Suppressor macrophage treated with lipopolysaccharide for 1 hour (primary cell): Measurements from ENCODE around the gene SEC14L6.
"Not testable (repeated sequence)": the region's sequence is repeated elsewhere in the genome, so short reads cannot be mapped to it uniquely, and the experiment has no call there.

Experiments
- DNase-seq, 3 donors: peaks; one replicate each; pipeline ENCODE4 v3.0.0-alpha.2; 2020 to 2022

The SEC14L6 gene

DNA sequence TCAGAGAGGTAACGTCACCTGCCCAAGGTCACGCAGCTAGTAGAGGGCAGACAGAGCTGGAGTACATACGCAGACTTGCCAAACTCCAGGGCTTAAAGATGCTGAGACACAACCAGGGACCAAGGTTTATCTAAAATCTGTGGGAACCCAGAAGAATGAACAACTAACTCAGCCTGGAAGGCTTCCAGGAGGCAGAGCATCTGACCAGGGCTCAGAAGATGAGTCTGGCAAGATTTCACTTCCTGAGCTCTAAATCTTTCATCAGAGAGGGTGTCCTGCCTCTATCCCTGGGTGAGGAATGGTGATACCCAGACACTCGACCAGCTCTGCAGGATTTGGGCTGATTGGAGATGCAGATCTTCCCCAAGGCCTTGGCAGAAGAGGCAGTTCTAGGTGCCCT, 18.8 kb upstream of the SEC14L6 start:
- no peak for DNase-seq

GRCh38 chr22:30564761-30565119, 18.2 kb upstream of the SEC14L6 start:
- DNase-seq, result no peak

DNA sequence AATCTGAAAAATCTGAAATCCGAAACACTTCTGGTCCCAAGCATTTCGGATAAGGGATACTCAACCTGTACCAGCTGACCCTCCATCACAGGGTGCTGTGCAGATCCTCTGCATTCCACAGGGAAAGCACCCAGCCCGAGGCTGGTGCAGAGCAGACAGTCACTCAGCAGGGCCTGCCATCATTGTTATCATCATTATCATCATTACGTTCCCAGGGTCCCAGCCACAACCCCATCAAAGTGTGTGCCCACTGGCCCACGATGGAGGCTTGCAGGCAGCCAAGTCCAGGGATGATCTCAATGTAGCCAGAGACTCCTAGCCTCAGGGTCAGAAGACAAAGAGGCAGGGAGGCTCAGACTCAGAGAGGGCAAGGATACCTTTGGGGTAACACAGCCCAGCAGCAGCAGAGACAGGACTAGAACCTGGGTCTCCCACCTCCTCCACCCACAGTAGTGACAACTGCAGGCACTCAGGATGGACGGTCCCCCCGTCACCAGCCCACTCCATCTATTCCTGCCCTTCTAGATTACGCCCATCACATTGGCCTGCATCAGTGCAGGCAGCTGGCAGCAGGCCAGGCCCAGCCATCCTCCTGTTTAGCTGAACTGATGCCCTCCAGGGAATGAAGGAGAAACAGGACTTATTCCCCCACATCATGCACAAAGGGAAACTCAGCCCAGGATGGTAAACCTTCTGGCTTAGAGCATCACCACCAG, 17.7 kb upstream of the SEC14L6 start:
- DNase-seq, result no peak

DNA sequence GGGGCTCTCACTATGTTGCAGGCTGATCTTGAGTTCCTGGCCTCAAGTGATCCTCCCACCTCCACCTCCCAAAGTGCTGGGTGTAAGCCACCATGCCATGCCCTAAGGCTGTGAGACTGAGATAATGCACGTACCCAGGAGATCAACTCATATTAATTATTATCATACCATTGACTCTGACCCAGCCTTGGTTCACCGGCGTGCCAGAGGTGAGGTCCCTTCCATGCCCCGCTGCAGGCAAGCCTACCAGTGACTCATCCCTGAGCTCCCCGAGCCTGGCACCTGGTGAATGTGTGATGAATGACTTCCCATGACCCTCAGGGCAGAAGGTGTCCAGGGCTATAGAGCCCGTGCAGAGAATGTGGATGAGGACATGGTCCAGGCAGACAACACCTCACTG, 15.8 kb upstream of the SEC14L6 start:
- no peak for DNase-seq

DNA sequence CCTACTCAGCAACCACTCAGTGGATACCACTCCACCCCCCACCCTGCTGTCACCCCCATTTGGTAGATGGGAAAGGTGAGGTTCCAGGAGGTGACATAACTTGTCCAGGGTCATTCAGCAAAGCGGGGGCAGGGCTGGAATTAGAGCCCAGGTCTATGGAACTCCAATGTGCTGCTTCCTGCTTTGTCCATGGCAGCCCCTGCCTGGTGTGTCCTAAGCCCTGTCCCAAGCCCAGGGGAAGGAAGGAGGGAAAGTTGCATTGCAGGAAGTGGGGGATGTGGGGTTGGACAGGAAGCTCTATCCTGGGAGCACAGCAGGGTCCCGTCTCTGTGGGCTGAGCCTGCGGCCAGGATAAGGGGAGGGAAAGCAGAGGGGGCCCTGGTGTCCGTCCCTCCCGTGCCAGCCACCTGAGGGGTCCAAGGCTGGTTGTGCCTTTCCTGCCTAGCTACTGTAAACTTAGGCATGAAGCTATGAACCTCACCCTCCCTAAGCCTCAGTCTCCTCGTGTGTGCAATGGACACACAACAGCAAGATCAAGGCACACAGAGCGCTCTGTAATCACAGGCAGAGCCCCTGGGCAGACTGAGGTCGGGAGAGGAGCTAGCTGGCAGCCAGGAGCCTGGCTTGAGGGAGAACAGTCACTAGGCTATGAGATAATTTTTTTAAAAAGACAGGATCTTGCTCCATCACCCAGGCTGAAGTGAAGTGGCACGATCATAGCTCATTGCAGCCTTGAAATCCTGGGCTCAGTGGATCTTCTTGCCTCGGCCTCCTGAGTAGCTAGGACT, 15.1 kb upstream of the SEC14L6 start:
- DNase-seq, result no peak

DNA sequence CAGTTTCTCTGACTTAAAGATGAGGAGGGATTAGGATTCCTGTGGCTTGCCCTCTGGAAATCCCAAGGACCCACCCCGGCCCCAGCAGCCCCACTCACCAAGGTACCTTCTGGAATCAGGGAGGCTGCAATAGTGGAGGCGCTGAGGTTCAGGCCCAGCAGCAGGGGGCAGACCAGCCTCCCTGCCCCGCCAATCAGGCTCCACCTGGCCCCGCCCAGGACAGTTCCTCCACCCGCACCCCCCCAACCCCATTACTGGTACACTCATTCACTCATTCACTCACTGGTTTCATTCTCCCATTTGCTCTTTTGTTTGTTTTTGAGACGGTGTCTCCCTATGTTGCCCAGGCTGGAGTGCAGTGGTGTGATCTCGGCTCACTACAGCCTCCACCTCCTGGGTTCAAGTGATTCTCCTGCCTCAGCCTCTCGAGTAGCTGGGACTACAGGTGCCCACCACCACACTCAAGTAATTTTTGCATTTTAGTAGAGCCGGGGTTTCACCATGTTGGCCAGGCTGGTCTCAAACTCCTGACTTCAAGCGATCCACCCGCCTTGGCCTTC, 14.2 kb upstream of the SEC14L6 start:
- DNase-seq, result peak in 2 of 3 donors; percentile 5 to 20

- DNase-seq, result no peak
Observed at GRCh38 chr22:30559889-30560288, 13.3 kb upstream of the SEC14L6 start.

GRCh38 chr22:30557243-30557642, 10.7 kb upstream of the SEC14L6 start:
- DNase-seq, result no peak

GRCh38 chr22:30556388-30556787, 9.8 kb upstream of the SEC14L6 start:
- peak in 1 of 3 donors; percentile 13 for DNase-seq

DNA sequence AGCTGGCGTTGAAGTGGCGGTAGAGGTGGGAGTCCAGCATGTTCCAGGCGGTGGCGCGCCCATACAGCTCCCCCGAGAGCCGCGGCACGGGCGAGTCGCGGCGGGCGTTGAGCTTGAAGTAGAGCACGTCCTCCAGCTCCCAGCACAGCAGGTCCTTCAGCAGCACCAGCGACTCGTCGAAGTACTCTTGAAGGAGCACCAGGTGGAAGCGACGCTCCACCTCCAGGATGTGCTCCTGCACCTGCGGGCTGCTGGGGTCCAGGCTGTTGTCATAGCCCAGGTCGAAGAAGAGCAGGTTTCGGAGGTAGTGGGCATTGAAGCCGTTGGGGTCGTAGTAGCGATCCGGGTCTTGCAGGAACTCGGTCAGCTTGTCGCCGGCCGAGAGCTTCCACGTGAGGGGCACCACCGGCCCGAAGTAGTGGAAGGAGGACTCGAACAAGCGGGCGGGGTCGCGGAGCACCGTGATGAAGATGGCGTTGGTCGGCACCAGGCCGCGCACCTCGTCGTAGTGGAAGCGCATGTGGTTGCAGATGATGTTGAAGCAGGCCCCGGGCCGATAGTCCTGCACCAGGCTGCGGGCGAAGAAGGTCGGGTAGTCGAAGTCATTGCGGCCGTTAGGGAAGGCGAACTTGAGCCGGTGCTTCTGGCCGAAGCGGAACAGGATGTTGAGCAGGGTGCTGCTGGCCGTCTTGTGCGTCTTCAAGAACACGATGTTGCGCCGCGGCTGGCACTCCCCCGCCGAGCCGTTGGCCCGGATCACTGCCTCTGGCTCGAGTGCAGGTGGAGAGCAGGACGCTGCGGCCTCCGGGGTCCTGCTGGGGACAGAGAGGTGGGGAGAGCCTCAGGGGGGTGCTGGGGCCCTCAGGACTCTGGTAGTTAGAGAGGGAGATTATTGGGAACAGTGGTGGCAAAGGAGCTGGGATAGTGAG, 9.0 kb upstream of the SEC14L6 start:
- no peak for DNase-seq

DNA sequence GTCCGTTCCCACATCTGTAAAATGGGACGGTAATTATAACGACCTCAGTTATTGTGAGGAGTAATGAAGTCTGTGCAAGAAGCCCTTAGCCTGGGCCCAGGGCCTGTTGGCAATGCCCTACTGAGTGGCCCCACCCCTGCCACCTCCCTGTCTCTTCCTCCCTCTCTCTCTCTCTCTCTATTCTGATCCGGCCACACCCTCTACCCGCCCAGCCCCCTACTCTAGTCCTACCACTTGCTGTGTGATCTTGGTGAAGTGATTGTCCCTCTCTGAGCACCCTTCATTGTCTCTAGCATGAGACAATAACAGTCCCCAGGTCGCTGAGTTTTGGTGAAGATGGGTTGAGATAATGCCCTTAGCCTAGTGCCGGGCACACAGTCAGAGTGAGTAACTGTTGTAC, 7.4 kb upstream of the SEC14L6 start:
- DNase-seq, result no peak

DNA sequence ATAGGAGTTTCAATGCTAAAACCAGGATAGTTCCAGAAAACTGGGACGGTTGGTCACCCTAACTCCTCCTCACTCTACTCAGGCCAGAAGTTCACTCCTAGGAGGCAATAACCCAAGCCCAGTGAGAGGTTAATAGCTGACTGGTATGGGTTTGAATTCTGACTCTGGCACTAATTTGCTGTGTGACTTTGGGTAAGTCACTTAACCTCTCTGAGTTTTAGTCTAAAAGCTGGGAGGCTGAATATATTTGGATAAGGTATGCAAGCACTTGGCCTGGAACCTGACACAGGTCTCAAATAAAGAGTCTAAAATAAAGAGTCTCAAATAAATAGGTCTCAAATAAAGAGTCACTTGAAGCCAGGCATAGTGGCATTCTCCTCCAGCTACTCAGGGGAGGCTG, 6.2 kb upstream of the SEC14L6 start:
- DNase-seq, result no peak

GRCh38 chr22:30551813-30552212, 5.3 kb upstream of the SEC14L6 start:
- not testable (repeated sequence) for DNase-seq

GRCh38 chr22:30547188-30547587, 647 bp upstream of the SEC14L6 start:
- no peak for DNase-seq

DNA sequence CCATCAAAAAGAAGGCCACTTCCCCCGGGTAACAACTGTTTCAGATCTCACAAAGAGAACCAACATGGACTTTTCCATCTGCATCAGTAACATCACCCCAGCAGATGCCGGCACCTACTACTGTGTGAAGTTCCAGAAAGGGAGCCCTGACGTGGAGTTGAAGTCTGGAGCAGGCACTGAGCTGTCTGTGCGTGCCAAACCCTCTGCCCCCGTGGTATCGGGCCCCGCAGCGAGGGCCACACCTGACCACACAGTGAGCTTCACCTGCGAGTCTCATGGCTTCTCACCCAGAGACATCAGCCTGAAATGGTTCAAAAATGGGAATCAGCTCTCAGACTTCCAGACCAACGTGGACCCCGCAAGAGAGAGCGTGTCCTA, 3.7 kb downstream of the SEC14L6 start:
- DNase-seq, result no peak

GRCh38 chr22:30541961-30542810, 4.4 kb downstream of the SEC14L6 start:
- peak; percentile 20 to 71 (median 47) for DNase-seq

GRCh38 chr22:30541511-30541910, 5.0 kb downstream of the SEC14L6 start:
- not testable (repeated sequence) for DNase-seq

GRCh38 chr22:30539368-30539767, 7.2 kb downstream of the SEC14L6 start:
- DNase-seq, result no peak

DNA sequence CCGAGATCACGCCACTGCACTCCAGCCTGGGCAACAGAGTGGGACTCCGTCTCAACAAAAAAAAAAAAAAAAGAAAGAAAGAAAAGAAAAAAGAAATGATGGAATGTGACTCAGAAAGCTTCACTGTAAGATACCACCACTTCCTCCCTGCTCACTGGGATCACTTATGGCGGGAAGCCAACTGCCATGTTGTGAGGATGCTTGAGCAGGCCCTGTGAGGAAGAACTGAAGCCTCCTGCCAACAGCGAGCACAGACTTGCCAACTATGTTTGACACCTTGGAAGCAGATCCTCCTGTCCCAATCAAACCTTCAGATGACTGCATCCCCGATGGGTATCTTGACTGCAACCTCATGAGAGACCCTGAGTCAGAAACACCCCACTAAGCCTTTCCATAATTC, 8.3 kb downstream of the SEC14L6 start:
- no peak for DNase-seq

DNA sequence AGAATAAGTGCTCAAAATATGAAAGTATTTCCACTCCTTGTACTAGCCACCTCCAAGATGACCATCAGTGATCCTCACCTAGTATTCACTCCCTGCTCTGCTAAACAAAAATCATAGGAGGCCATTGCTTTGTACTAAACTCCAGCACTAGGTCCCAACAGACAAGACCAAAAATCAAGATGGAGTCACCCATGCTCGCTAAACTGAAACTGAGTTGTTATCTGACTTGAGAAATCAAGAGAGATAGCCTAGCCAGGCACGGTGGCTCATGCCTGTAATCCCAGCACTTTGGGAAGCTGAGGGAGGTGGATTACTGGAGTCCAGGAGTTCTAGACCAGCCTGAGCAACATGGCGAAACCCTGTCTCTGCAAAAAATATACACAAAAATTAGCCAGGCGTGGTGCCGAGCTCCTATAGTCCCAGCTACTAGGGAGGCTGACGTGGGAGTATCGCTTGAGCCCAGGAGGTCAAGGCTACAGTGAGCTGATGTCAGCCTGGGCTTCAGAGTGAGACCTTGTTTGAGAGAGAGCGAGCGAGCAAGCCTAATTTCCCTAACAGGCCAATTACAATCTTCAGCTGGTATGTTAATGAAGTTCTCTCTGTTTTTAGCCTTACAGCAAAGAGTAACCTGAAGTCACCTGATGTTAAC, 9.3 kb downstream of the SEC14L6 start:
- no peak for DNase-seq

GRCh38 chr22:30535182-30535581, 11.4 kb downstream of the SEC14L6 start:
- DNase-seq, result no peak
